ENCODE data around the gene CUEDC1. TPM values are rescaled to one million over a fixed set of nuclear protein-coding genes. Genes with fewer than 3 reads are reported as not detected.
A peak's percentile ranks its signal among the peaks of the same experiment; 100 is the strongest.

CUEDC1 gene
- total and polyA plus RNA-seq, 2 of the 13 experiments (the other 11 are each of a cell fraction or from before 2014, with no cell fraction given) = 7.4 to 12.9 TPM

DNA sequence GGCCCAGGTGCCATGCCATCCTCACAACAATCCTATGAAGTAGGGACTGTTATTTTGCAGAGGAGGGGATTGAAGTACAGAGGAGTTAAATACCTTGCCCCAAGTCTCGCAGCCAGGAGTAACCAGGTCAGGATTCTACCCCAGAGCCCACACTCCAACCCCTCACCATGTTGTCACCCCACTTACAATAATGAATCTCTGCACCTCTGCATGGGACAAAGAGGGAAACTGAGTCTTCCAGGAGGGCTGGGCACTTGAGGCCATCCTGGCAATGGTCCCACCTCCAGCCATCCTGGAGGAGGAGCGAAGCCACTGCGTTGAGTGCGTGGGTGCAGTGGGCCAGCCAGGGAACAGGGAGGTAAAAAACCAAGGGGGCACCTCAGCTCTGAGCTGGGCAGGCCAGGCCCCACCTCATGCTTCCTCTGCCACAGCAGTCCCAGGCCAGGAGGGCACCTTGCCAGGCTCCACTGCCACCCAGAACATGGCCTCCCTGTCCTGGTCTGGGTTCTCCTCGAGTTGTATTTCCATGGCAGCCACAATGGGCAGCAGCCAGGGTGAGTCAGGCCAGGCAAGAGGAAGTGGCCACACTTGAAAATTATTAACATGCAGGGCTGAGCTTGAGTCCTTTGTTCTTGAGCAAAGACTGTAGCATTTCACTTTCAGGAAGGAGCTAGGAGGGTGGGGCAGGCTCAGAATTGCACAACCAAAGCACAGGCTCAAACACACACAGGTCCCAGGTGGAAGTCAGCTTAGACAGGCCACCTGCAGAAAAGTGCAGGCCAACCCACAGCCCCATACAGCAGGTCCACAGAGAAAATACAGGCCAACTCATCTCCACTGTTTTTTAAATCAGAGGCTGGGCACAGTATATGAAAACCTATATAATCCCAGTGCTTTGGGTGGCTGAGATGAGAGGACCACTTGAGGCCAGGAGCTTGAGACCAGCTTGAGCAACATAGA, 52.1 kb downstream of the CUEDC1 start (continued):
- TF ChIP-seq, protein P1, sequence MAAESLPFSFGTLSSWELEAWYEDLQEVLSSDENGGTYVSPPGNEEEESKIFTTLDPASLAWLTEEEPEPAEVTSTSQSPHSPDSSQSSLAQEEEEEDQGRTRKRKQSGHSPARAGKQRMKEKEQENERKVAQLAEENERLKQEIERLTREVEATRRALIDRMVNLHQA (CRISPR knock-in tag; IDR thresholded peaks at IDR 0.05) = no peak
- TF ChIP-seq NR2F2 (IDR thresholded peaks at IDR 0.05; ENCODE audit: borderline replicate concordance, low read depth) = 0 out of 2 replicates have a peak, but pooled peaks have one; percentile 35
- no peak for TF ChIP-seq U2AF2 (IDR thresholded peaks at IDR 0.05; ENCODE audit: low read depth, low read length)
- TF ChIP-seq, protein P2, sequence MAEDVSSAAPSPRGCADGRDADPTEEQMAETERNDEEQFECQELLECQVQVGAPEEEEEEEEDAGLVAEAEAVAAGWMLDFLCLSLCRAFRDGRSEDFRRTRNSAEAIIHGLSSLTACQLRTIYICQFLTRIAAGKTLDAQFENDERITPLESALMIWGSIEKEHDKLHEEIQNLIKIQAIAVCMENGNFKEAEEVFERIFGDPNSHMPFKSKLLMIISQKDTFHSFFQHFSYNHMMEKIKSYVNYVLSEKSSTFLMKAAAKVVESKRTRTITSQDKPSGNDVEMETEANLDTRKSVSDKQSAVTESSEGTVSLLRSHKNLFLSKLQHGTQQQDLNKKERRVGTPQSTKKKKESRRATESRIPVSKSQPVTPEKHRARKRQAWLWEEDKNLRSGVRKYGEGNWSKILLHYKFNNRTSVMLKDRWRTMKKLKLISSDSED (CRISPR knock-in tag; IDR thresholded peaks at IDR 0.05) = no peak
- TF ChIP-seq ZNF782 (CRISPR knock-in tag; IDR thresholded peaks at IDR 0.05; ENCODE audit: borderline replicate concordance) = no peak; the same call in 1 of the 2 replicates
- peak; percentile 95 for TF ChIP-seq HDAC2 (CRISPR knock-in tag; IDR thresholded peaks at IDR 0.05)
- no peak for TF ChIP-seq ZNF282 (IDR thresholded peaks at IDR 0.05; ENCODE audit: partially characterized antibody)
- no peak for TF ChIP-seq CENPX (CRISPR knock-in tag; IDR thresholded peaks at IDR 0.05)
- TF ChIP-seq MAFK (conservative IDR thresholded peaks at IDR 0.05 in 1 of 2, IDR thresholded peaks at IDR 0.05 in 1 of 2; ENCODE audit: low read length in 2 of 2) = peak in 1 of 2 experiments; percentile 22; a peak in 1 of 4 replicates
- peak; percentile 40; the same call in 1 of the 2 replicates for TF ChIP-seq EHMT2 (IDR thresholded peaks at IDR 0.05; ENCODE audit: borderline replicate concordance, low read depth, low read length)
- TF ChIP-seq FOXK1 (CRISPR knock-in tag; IDR thresholded peaks at IDR 0.05; ENCODE audit: borderline replicate concordance, low read depth) = peak; percentile 80; the same call in 1 of the 2 replicates
- TF ChIP-seq RXRA (CRISPR knock-in tag; IDR thresholded peaks at IDR 0.05) = peak; percentile 85
- TF ChIP-seq TOE1 (CRISPR knock-in tag; IDR thresholded peaks at IDR 0.05) = 0 out of 2 replicates have a peak, but pooled peaks have one; percentile 81
- TF ChIP-seq DNMT1 (CRISPR knock-in tag; IDR thresholded peaks at IDR 0.05) = no peak
- peak; percentile 23; the same call in 1 of the 2 replicates for TF ChIP-seq ZNF143 (CRISPR knock-in tag; IDR thresholded peaks at IDR 0.05)
- no peak for TF ChIP-seq PRMT3 (CRISPR knock-in tag; IDR thresholded peaks at IDR 0.05; ENCODE audit: borderline replicate concordance, low read depth)
- TF ChIP-seq MED8 (CRISPR knock-in tag; IDR thresholded peaks at IDR 0.05; ENCODE audit: insufficient replicate concordance) = peak; percentile 49
- TF ChIP-seq NFIC (IDR thresholded peaks at IDR 0.05; ENCODE audit: low read length) = peak; percentile 47; the same call in 1 of the 2 replicates
- no peak for TF ChIP-seq NFYB (CRISPR knock-in tag; IDR thresholded peaks at IDR 0.05)
- no peak for TF ChIP-seq SRSF9 (IDR thresholded peaks at IDR 0.05; ENCODE audit: borderline replicate concordance, insufficient read depth, low read depth, low read length, poor library complexity, severe bottlenecking)
- TF ChIP-seq ZBTB20 (CRISPR knock-in tag; IDR thresholded peaks at IDR 0.05; ENCODE audit: borderline replicate concordance, low read depth) = peak; percentile 76; the same call in 1 of the 2 replicates
- TF ChIP-seq CCDC6 (CRISPR knock-in tag; IDR thresholded peaks at IDR 0.05) = no peak
- peak; percentile 94 for TF ChIP-seq ZFP1 (CRISPR knock-in tag; IDR thresholded peaks at IDR 0.05)
- TF ChIP-seq MEIS2 (CRISPR knock-in tag; IDR thresholded peaks at IDR 0.05) = no peak; the same call in 1 of the 2 replicates
- TF ChIP-seq ARNT (IDR thresholded peaks at IDR 0.05) = no peak
- no peak for TF ChIP-seq FOXM1 (CRISPR knock-in tag; IDR thresholded peaks at IDR 0.05)
- TF ChIP-seq ATF1 (CRISPR knock-in tag; IDR thresholded peaks at IDR 0.05) = no peak
- TF ChIP-seq, protein P3, sequence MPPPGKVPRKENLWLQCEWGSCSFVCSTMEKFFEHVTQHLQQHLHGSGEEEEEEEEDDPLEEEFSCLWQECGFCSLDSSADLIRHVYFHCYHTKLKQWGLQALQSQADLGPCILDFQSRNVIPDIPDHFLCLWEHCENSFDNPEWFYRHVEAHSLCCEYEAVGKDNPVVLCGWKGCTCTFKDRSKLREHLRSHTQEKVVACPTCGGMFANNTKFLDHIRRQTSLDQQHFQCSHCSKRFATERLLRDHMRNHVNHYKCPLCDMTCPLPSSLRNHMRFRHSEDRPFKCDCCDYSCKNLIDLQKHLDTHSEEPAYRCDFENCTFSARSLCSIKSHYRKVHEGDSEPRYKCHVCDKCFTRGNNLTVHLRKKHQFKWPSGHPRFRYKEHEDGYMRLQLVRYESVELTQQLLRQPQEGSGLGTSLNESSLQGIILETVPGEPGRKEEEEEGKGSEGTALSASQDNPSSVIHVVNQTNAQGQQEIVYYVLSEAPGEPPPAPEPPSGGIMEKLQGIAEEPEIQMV (CRISPR knock-in tag; IDR thresholded peaks at IDR 0.05; ENCODE audit: low read depth) = no peak
- no peak for TF ChIP-seq ZNF496 (CRISPR knock-in tag; IDR thresholded peaks at IDR 0.05; ENCODE audit: insufficient replicate concordance)

Measured in HepG2 (cell line).